Liver (tissue), 3 donors: ENCODE data around the gene SCAF8.

ENCODE experiments used
- EGR1 ChIP-seq, 2 donors: IDR thresholded peaks; 2 replicates each; pipeline ENCODE4 v1.6.1; 2016 to 2018; ENCODE audit warnings: antibody characterized with exemption in 2 of 2, low read depth in 2 of 2
- GABPA ChIP-seq, 2 donors: IDR thresholded peaks in 1 of 2; conservative IDR thresholded peaks in 1 of 2; 2 replicates each; pipeline ENCODE4 v1.6.1; 2016; ENCODE audit warnings: antibody characterized with exemption in 2 of 2, mild to moderate bottlenecking in 1 of 2, moderate library complexity in 1 of 2
- HNF4G ChIP-seq: IDR thresholded peaks from 2 replicates; pipeline ENCODE4 v1.6.1; 2016; ENCODE audit warnings: antibody characterized with exemption
- JUND ChIP-seq, 2 donors: IDR thresholded peaks; 2 replicates each; pipeline ENCODE4 v1.6.1; 2016; ENCODE audit warnings: antibody characterized with exemption in 2 of 2
- MAX ChIP-seq: IDR thresholded peaks from 2 replicates; pipeline ENCODE4 v1.6.1; 2016; ENCODE audit warnings: antibody characterized with exemption
- RAD21 ChIP-seq, 2 donors: IDR thresholded peaks; 2 replicates each; pipeline ENCODE4 v1.6.1; 2016; ENCODE audit warnings: antibody characterized with exemption in 2 of 2, mild to moderate bottlenecking in 2 of 2
- SP1 ChIP-seq: IDR thresholded peaks from 2 replicates; pipeline ENCODE4 v1.6.1; 2018; ENCODE audit warnings: antibody characterized with exemption, mild to moderate bottlenecking
- TAF1 ChIP-seq: conservative IDR thresholded peaks from 2 replicates; pipeline ENCODE4 v1.6.1; 2016; ENCODE audit warnings: antibody characterized with exemption, mild to moderate bottlenecking
- YY1 ChIP-seq: IDR thresholded peaks from 2 replicates; pipeline ENCODE4 v1.6.1; 2016; ENCODE audit warnings: antibody characterized with exemption, mild to moderate bottlenecking
- ZBTB33 ChIP-seq: IDR thresholded peaks from 2 replicates; pipeline ENCODE4 v1.6.1; 2016; ENCODE audit warnings: antibody characterized with exemption
- TF ChIP-seq, protein P1 (sequence below): fragments of 150-350 bp; IDR thresholded peaks from 2 replicates; pipeline ENCODE4 v1.5.1; 2017; ENCODE audit warnings: improper control_type of control experiment, low read depth, low read length; ENCODE audit not compliant: missing input control
- TF ChIP-seq, protein P2 (sequence below): IDR thresholded peaks from 2 replicates; pipeline ENCODE4 v1.6.1; 2016; ENCODE audit warnings: antibody characterized with exemption, mild to moderate bottlenecking
- donor health status: healthy.
- donor health status: healthy.

DNA sequence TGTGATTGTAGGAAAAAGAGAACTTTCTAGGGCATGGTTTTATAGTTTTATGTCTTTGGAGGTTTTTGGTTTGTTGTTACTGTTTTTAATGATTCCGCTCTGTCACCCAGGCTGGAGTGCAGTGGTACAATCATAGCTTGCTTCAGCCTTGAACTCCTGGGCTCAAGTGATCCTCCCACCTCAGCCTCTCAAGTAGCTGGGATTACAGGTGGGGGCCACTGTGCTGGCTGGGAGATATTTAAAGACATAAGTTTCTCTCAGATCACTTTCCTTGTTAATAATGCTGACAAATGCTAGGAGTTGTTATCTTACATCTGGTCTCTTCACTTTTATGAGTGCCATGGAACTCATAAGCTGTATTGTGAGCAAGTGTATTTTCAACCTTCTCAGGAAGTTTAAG lies 116.3 kb downstream of the SCAF8 start:
- TF ChIP-seq GABPA (IDR thresholded peaks at IDR 0.05 in 1 of 2, conservative IDR thresholded peaks at IDR 0.05 in 1 of 2) = no peak
- no peak for TF ChIP-seq TAF1
- TF ChIP-seq, protein P1, sequence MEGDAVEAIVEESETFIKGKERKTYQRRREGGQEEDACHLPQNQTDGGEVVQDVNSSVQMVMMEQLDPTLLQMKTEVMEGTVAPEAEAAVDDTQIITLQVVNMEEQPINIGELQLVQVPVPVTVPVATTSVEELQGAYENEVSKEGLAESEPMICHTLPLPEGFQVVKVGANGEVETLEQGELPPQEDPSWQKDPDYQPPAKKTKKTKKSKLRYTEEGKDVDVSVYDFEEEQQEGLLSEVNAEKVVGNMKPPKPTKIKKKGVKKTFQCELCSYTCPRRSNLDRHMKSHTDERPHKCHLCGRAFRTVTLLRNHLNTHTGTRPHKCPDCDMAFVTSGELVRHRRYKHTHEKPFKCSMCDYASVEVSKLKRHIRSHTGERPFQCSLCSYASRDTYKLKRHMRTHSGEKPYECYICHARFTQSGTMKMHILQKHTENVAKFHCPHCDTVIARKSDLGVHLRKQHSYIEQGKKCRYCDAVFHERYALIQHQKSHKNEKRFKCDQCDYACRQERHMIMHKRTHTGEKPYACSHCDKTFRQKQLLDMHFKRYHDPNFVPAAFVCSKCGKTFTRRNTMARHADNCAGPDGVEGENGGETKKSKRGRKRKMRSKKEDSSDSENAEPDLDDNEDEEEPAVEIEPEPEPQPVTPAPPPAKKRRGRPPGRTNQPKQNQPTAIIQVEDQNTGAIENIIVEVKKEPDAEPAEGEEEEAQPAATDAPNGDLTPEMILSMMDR = no peak
- TF ChIP-seq EGR1 (IDR thresholded peaks at IDR 0.05; ENCODE audit: low read depth in 2 of 2) = no peak
- no peak for TF ChIP-seq HNF4G
- TF ChIP-seq, protein P2, sequence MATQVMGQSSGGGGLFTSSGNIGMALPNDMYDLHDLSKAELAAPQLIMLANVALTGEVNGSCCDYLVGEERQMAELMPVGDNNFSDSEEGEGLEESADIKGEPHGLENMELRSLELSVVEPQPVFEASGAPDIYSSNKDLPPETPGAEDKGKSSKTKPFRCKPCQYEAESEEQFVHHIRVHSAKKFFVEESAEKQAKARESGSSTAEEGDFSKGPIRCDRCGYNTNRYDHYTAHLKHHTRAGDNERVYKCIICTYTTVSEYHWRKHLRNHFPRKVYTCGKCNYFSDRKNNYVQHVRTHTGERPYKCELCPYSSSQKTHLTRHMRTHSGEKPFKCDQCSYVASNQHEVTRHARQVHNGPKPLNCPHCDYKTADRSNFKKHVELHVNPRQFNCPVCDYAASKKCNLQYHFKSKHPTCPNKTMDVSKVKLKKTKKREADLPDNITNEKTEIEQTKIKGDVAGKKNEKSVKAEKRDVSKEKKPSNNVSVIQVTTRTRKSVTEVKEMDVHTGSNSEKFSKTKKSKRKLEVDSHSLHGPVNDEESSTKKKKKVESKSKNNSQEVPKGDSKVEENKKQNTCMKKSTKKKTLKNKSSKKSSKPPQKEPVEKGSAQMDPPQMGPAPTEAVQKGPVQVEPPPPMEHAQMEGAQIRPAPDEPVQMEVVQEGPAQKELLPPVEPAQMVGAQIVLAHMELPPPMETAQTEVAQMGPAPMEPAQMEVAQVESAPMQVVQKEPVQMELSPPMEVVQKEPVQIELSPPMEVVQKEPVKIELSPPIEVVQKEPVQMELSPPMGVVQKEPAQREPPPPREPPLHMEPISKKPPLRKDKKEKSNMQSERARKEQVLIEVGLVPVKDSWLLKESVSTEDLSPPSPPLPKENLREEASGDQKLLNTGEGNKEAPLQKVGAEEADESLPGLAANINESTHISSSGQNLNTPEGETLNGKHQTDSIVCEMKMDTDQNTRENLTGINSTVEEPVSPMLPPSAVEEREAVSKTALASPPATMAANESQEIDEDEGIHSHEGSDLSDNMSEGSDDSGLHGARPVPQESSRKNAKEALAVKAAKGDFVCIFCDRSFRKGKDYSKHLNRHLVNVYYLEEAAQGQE = no peak
- no peak for TF ChIP-seq YY1
- TF ChIP-seq MAX = no peak
- TF ChIP-seq ZBTB33 = no peak
- no peak for TF ChIP-seq SP1
- TF ChIP-seq RAD21 (IDR thresholded peaks at IDR 0.05) = no peak
- TF ChIP-seq JUND (IDR thresholded peaks at IDR 0.05) = no peak
